ENCODE data around the gene SERPINA12.
A peak's percentile ranks its signal among the peaks of the same experiment; 100 is the strongest.
"Not testable (repeated sequence)": the region's sequence is repeated elsewhere in the genome, so short reads cannot be mapped to it uniquely, and the experiment has no call there.

Gene SERPINA12

DNA sequence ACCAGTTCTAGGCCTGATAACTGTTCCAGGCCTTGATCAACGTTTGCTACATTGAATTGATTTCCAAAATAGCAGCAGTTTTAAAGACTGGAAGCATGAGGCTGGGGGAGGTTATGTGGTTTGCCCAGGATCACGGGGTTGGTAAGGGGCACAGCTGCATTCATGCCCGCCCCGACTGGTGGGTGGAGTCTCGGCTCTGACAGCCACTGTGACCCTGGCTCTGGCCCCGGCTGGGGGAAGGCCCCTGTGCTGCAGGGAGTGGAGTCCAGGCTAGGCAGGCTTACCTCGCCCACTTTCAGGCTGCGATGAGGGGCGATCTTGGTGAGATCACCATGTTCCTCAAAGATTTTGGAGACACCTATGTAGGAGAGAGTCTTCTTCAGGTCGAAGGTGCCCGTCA is 19.9 kb downstream of the SERPINA12 start:
- H3K27ac ChIP-seq = no peak overlapping the region
- no peak for TF ChIP-seq EZH2 (IDR thresholded peaks at IDR 0.05)
- no peak for TF ChIP-seq POLR2AphosphoS5 (IDR thresholded peaks at IDR 0.05; ENCODE audit: borderline replicate concordance, low read depth, low read length)
- TF ChIP-seq FOXP2 (optimal IDR thresholded peaks at IDR 0.05; ENCODE audit: control extremely low read depth, extremely low read length, insufficient read depth) = no peak
- H3K4me3 ChIP-seq = no peak overlapping the region

DNA sequence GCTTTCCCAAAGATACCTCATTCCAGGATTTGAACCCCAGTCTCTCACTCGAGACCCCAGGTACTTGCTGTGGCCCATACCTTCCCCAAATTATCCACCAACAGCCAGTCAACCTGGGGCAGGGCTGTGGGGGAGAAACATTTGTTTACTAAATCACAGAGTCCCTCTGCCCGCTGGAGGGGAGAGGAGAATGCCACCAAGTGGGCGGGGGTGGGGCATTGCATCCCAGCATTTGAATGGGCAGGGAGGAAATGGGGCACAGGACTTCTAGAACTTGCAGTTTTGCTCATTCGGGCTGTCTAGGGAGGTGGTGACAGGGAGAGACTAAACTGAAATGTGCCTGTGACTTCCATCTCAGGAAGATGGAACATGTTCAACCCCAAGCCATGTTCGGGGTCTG is 22.4 kb downstream of the SERPINA12 start:
- H3K36me3 ChIP-seq (ENCODE audit: insufficient read depth, low read length) = no peaks in the 10 kb centered on the region
- no peak overlapping the region for H3K4me3 ChIP-seq
- no peak for TF ChIP-seq FOXP2 (optimal IDR thresholded peaks at IDR 0.05; ENCODE audit: control extremely low read depth, extremely low read length, insufficient read depth)
- TF ChIP-seq POLR2AphosphoS5 (IDR thresholded peaks at IDR 0.05; ENCODE audit: borderline replicate concordance, low read depth, low read length) = no peak
- TF ChIP-seq EZH2 (IDR thresholded peaks at IDR 0.05) = no peak
- no peak overlapping the region for H3K27ac ChIP-seq
- H3K9me3 ChIP-seq (ENCODE audit: low read depth, low read length) = no peaks in the 10 kb centered on the region
- no peak for DNase-seq (ENCODE audit: low read depth, low spot score)
- no peak overlapping the region for H3K9ac ChIP-seq (ENCODE audit: insufficient read length)

More for the DNA sequence above, 19.9 kb downstream of the SERPINA12 start:
- no peaks in the 10 kb centered on the region for H3K9me3 ChIP-seq (ENCODE audit: low read depth, low read length)
- H3K36me3 ChIP-seq (ENCODE audit: insufficient read depth, low read length) = no peaks in the 10 kb centered on the region
- DNase-seq (ENCODE audit: low read depth, low spot score) = no peak
- H3K9ac ChIP-seq (ENCODE audit: insufficient read length) = no peak overlapping the region

DNA sequence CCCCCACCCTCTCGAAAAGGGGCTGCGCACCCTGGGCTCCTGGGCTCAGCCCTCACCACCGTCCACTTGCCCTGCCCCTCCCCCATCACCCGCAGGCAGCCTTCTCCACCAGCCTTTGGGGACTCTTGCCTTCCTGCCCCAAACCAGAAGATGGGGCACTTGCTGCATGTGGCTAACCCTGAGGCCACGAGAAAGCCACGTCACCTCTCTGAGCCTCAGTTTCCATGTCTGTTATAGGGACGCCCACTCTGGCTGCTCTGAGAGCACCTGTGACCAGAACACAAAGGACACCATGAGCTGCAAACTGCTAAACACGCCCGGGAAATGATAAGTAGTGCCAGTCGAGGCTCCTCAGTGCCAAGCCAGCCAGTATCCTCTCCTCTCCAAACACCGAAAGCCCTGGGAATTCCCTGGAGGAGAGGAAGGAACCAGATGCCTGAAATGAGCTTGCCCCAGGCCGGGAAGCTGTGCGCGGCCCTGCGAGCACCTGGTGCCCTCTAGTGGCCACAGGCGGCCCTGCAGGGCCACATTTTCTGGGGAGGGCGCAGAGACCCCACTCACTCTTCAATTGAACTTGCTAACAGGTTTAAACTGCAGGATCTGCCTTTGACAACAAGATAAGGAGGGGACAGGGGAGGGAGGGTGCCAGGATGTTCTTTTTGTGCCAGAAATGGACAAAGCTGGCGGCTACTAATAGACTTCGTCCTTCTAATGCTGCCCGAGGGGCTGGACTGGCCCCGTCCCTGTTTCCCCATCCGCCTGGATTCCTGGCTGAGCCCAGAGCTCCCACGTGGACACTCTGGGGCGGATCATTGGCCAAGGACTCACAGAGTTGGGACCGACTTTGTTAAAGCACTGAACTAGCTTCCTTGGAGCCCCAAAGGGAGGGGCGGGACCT is 23.1 kb downstream of the SERPINA12 start:
- Histone ChIP-seq H3K36me3 (ENCODE audit: insufficient read depth, low read length) (no peaks in the 10 kb centered on the region), H3K4me3 (peak overlapping the region; percentile 7; the same call in 1 of the 2 replicates), H3K9ac (ENCODE audit: insufficient read length) (no peak overlapping the region), H3K27ac (no peak overlapping the region), H3K9me3 (ENCODE audit: low read depth, low read length) (no peaks in the 10 kb centered on the region)
- no peak for DNase-seq (ENCODE audit: low read depth, low spot score)
- TF ChIP-seq EZH2 (IDR thresholded peaks at IDR 0.05) (no peak), FOXP2 (optimal IDR thresholded peaks at IDR 0.05; ENCODE audit: control extremely low read depth, extremely low read length, insufficient read depth) (no peak), POLR2AphosphoS5 (IDR thresholded peaks at IDR 0.05; ENCODE audit: borderline replicate concordance, low read depth, low read length) (no peak)

DNA sequence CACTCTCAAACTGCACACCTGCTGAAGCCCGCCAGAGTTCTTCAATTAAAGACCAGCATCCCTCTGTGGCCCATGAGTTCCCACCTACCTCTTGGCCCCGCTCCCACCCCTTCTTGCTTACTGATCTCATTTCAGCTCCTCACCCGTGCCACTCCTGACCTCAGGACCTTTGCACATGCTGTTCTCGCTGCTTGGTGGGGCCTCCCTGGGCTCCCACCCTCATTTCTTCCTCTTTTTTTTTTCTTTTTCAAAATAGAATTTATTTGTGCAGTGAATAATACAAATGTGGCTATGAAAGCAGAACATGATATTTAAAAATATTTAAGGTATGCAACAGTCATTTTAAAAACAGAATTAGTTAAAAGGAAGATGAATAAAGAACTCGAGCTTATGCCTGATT is 24.8 kb downstream of the SERPINA12 start:
- Histone ChIP-seq H3K36me3 (ENCODE audit: insufficient read depth, low read length) (no peaks in the 10 kb centered on the region), H3K9ac (ENCODE audit: insufficient read length) (no peak overlapping the region), H3K4me3 (no peak overlapping the region), H3K9me3 (ENCODE audit: low read depth, low read length) (no peaks in the 10 kb centered on the region), H3K27ac (no peak overlapping the region)
- no peak for DNase-seq (ENCODE audit: low read depth, low spot score)
- TF ChIP-seq POLR2AphosphoS5 (IDR thresholded peaks at IDR 0.05; ENCODE audit: borderline replicate concordance, low read depth, low read length) (no peak), EZH2 (IDR thresholded peaks at IDR 0.05) (no peak), FOXP2 (optimal IDR thresholded peaks at IDR 0.05; ENCODE audit: control extremely low read depth, extremely low read length, insufficient read depth) (no peak)

DNA sequence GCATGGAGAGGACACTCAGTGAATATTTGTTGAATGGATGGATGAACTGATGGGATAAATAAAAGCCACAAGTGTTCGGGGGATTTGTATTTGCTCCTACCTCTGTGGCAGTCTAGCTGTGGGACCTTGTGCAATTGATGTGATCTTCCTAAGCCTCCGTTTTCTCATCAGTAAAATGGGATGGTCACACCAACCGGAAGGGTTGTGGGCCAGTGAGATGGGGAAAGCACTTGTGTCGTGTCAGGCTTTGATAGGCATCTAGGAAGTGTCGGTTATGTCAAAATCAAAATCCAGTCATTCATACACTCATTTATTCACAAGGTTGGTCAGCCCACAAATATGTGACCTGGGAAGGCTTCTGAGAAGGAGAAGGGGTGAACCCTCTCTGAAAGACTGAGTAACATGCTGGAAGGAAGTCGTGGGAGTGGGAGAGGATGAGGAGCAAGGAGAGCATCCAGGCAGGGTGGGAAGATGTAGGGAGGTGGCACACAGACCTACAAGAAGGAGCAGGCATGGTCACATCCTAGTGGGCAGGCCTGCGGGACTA is 25.5 kb downstream of the SERPINA12 start:
- no peak overlapping the region for H3K27ac ChIP-seq
- no peak overlapping the region for H3K9ac ChIP-seq (ENCODE audit: insufficient read length)
- DNase-seq (ENCODE audit: low read depth, low spot score) = no peak

DNA sequence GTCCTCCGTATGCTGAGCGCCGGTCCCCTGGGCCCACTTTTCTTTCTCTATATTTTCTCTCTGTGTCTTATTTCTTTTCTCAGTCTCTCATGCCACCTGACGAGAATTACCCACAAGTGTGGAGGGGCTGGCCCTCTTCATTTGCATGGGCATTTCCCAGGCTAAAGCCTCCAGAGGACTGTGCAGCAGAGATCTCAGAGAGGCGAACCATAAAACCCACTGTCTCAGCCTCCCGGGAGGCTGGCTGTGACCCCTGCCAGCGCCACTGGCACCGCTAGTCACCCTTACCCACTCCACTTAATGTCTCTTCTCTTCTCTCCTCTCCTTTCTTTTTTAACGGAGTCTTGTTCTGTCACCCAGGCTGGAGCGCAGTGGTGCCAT is 26.2 kb downstream of the SERPINA12 start:
- H3K27ac ChIP-seq = no peak overlapping the region
- TF ChIP-seq EZH2 (IDR thresholded peaks at IDR 0.05) (no peak), POLR2AphosphoS5 (IDR thresholded peaks at IDR 0.05; ENCODE audit: borderline replicate concordance, low read depth, low read length) (no peak), FOXP2 (optimal IDR thresholded peaks at IDR 0.05; ENCODE audit: control extremely low read depth, extremely low read length, insufficient read depth) (no peak)
- no peaks in the 10 kb centered on the region for H3K36me3 ChIP-seq (ENCODE audit: insufficient read depth, low read length)
- no peak for DNase-seq (ENCODE audit: low read depth, low spot score)
- no peaks in the 10 kb centered on the region for H3K9me3 ChIP-seq (ENCODE audit: low read depth, low read length)
- no peak overlapping the region for H3K9ac ChIP-seq (ENCODE audit: insufficient read length)
- H3K4me3 ChIP-seq = no peak overlapping the region

More for the DNA sequence above, 25.5 kb downstream of the SERPINA12 start:
- Histone ChIP-seq H3K4me3 (no peak overlapping the region), H3K9me3 (ENCODE audit: low read depth, low read length) (no peaks in the 10 kb centered on the region), H3K36me3 (ENCODE audit: insufficient read depth, low read length) (no peaks in the 10 kb centered on the region)
- no peak for TF ChIP-seq FOXP2 (optimal IDR thresholded peaks at IDR 0.05; ENCODE audit: control extremely low read depth, extremely low read length, insufficient read depth)
- no peak for TF ChIP-seq EZH2 (IDR thresholded peaks at IDR 0.05)
- no peak for TF ChIP-seq POLR2AphosphoS5 (IDR thresholded peaks at IDR 0.05; ENCODE audit: borderline replicate concordance, low read depth, low read length)

DNA sequence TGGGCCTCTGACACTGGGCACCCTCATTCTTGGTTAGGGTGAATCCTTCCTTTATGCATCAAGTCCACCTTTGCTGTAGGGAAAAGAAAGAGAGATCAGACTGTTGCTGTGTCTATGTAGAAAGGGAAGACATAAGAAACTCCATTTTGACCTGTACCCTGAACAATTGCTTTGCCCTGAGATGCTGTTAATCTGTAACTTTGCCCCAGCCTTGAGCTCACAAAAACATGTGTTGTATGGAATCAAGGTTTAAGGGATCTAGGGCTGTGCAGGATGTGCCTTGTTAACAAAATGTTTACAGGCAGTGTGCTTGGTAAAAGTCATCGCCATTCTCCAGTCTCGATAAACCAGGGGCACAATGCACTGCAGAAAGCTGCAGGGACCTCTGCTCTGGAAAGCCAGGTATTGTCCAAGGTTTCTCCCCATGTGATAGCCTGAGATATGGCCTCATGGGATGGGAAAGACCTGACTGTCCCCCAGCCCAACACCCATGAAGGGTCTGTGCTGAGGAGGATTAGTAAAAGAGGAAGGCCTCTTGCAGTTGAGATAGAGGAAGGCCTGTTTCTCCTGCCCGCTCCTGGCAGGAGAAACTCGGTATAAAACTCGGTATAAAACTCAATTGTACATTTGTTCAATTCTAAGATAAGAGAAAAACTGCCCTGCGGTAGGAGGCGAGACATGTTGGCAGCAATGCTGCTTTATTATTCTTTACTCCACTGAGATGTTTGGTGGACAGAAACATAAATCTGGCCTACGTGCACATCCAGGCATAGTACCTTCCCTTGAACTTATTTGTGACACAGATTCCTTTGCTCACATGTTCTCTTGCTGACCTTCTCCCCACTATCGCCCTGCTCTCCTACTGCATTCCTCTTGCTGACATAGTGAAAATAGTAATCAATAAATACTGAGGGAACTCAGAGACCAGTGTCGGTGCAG is 26.9 kb downstream of the SERPINA12 start:
- DNase-seq (ENCODE audit: low read depth, low spot score); H3K27ac ChIP-seq: not testable (repeated sequence)

More for the DNA sequence above, 26.9 kb downstream of the SERPINA12 start:
- H3K9me3 ChIP-seq (ENCODE audit: low read depth, low read length); H3K9ac ChIP-seq (ENCODE audit: insufficient read length); H3K4me3 ChIP-seq; H3K36me3 ChIP-seq (ENCODE audit: insufficient read depth, low read length): not testable (repeated sequence)

All from SK-N-MC (cell line).